MCF 10A (cell line): Measurements from ENCODE around the gene EXOC4. TPM values are rescaled to one million over a fixed set of nuclear protein-coding genes. Genes with fewer than 3 reads are reported as not detected.
A peak's percentile ranks its signal among the peaks of the same experiment; 100 is the strongest.

Source experiments
- BruUV-seq: library from RNA; stranded (reverse); fragments of 400-500 nt; replicated peaks from 2 replicates; lab custom pipeline; 2021; lab: Mats Ljungman, UMichigan
- CTCF ChIA-PET: fragments of 300-600 bp; sonication (Branson Sonifier 250); formaldehyde crosslinking; extraction: SDS; loops from one replicate; lab custom pipeline; 2021; ENCODE audit warnings: antibody characterized with exemption, inconsistent platforms; lab: Yijun Ruan, JAX
- POLR2A ChIA-PET: fragments of 300-600, 350-650 bp; sonication (Branson Sonifier 250); formaldehyde crosslinking; extraction: SDS; loops from one replicate; lab custom pipeline; 2020; ENCODE audit warnings: antibody characterized with exemption, inconsistent platforms; lab: Yijun Ruan, JAX
- DNase-seq: peaks from one replicate; pipeline ENCODE4 v3.0.0-alpha.2; 2018; ENCODE audit not compliant: unreplicated experiment
- H3K27ac Mint-ChIP-seq: one replicate; pipeline ENCODE4 v1.8.0; 2022; ENCODE audit warnings: mild to moderate bottlenecking, low read depth, mixed read lengths; ENCODE audit not compliant: unreplicated experiment
- H3K27me3 Mint-ChIP-seq: one replicate; pipeline ENCODE4 v1.8.0; 2022; ENCODE audit warnings: mixed read lengths; ENCODE audit not compliant: insufficient read depth, unreplicated experiment
- H3K36me3 Mint-ChIP-seq: one replicate; pipeline ENCODE4 v1.8.0; 2022; ENCODE audit warnings: mild to moderate bottlenecking, moderate library complexity, mixed read lengths; ENCODE audit not compliant: insufficient read depth, unreplicated experiment
- H3K4me1 Mint-ChIP-seq: one replicate; pipeline ENCODE4 v1.8.0; 2022; ENCODE audit warnings: mixed read lengths; ENCODE audit not compliant: insufficient read depth, unreplicated experiment
- H3K4me3 Mint-ChIP-seq: one replicate; pipeline ENCODE4 v1.8.0; 2022; ENCODE audit warnings: mild to moderate bottlenecking, moderate library complexity, mixed read lengths; ENCODE audit not compliant: unreplicated experiment
- H3K9me3 Mint-ChIP-seq: one replicate; pipeline ENCODE4 v1.8.0; 2022; ENCODE audit warnings: mixed read lengths; ENCODE audit not compliant: unreplicated experiment
- intact Hi-C: fragments of 100-400 bp; cut with micrococcal nuclease; formaldehyde crosslinking; loops from 2 replicates; pipeline ENCODE4 v1.14.1; 2022
- total RNA-seq: library from RNA; stranded (reverse); gene quantifications from 2 replicates; pipeline ENCODE4 v1.2.3, GENCODE V29; 2022
- TF ChIP-seq, protein P1 (sequence below): fragments of 200-600 bp; IDR thresholded peaks from one replicate; pipeline ENCODE4 v1.8.0; 2022; ENCODE audit warnings: antibody characterized with exemption, mild to moderate bottlenecking; ENCODE audit not compliant: unreplicated experiment

EXOC4 gene
- total RNA-seq, 1 experiment from 2014 or later, result 105 TPM

- H3K27me3 Mint-ChIP-seq, result no peaks in the 10 kb centered on the region
- POLR2A ChIA-PET, result interaction anchor here (1.5 kb wide), 1 partner anchor 9 kb away, joined by 4 read pairs; no protein-coding TSS in a partner anchor
- H3K27ac Mint-ChIP-seq, result no peak overlapping the region
- no peaks in the 10 kb centered on the region for H3K9me3 Mint-ChIP-seq
- intact Hi-C loops, result no loop called here
- TF ChIP-seq, protein P1, sequence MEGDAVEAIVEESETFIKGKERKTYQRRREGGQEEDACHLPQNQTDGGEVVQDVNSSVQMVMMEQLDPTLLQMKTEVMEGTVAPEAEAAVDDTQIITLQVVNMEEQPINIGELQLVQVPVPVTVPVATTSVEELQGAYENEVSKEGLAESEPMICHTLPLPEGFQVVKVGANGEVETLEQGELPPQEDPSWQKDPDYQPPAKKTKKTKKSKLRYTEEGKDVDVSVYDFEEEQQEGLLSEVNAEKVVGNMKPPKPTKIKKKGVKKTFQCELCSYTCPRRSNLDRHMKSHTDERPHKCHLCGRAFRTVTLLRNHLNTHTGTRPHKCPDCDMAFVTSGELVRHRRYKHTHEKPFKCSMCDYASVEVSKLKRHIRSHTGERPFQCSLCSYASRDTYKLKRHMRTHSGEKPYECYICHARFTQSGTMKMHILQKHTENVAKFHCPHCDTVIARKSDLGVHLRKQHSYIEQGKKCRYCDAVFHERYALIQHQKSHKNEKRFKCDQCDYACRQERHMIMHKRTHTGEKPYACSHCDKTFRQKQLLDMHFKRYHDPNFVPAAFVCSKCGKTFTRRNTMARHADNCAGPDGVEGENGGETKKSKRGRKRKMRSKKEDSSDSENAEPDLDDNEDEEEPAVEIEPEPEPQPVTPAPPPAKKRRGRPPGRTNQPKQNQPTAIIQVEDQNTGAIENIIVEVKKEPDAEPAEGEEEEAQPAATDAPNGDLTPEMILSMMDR, result no peak
- no peak for DNase-seq
- no TSS peak for BruUV-seq
- H3K36me3 Mint-ChIP-seq, result peaks cover 9% of the 10 kb centered on the region
- CTCF ChIA-PET, result interaction anchor here (0.6 to 0.8 kb wide), 2 partner anchors 439 to 682 kb away, joined by 3 read pairs; no protein-coding TSS in a partner anchor
- no peaks in the 10 kb centered on the region for H3K4me1 Mint-ChIP-seq
- H3K4me3 Mint-ChIP-seq, result no peak overlapping the region
Measured at GRCh38 chr7:133782470-133782869, 529.6 kb downstream of the EXOC4 start.

GRCh38 chr7:133783276-133783675 lies 530.4 kb downstream of the EXOC4 start:
- no TSS peak for BruUV-seq
- CTCF ChIA-PET, result interaction anchor here (1.0 kb wide), 1 partner anchor 16 kb away, joined by 3 read pairs; no protein-coding TSS in a partner anchor
- H3K27me3 Mint-ChIP-seq, result no peaks in the 10 kb centered on the region
- peaks cover 15% of the 10 kb centered on the region for H3K36me3 Mint-ChIP-seq
- H3K27ac Mint-ChIP-seq, result no peak overlapping the region
- H3K4me3 Mint-ChIP-seq, result no peak overlapping the region
- DNase-seq, result peak; percentile 3
- H3K9me3 Mint-ChIP-seq, result no peaks in the 10 kb centered on the region
- intact Hi-C loops, result no loop called here
- TF ChIP-seq, protein P1, result no peak
- POLR2A ChIA-PET, result no interaction called here
- no peaks in the 10 kb centered on the region for H3K4me1 Mint-ChIP-seq

- Mint-ChIP-seq H3K9me3 (no peaks in the 10 kb centered on the region), H3K4me3 (no peak overlapping the region), H3K36me3 (peaks cover 15% of the 10 kb centered on the region), H3K27me3 (no peaks in the 10 kb centered on the region), H3K4me1 (no peaks in the 10 kb centered on the region), H3K27ac (no peak overlapping the region)
- intact Hi-C loops, result no loop called here
- ChIA-PET POLR2A (no interaction called here), CTCF (interaction anchor here (0.5 to 1.0 kb wide), 3 partner anchors 14 to 679 kb away, joined by 3 to 4 read pairs (median 3); no protein-coding TSS in a partner anchor)
- DNase-seq, result no peak
- BruUV-seq, result no TSS peak
- TF ChIP-seq, protein P1, result no peak
Measured at GRCh38 chr7:133784486-133785001, 531.7 kb downstream of the EXOC4 start.

DNA sequence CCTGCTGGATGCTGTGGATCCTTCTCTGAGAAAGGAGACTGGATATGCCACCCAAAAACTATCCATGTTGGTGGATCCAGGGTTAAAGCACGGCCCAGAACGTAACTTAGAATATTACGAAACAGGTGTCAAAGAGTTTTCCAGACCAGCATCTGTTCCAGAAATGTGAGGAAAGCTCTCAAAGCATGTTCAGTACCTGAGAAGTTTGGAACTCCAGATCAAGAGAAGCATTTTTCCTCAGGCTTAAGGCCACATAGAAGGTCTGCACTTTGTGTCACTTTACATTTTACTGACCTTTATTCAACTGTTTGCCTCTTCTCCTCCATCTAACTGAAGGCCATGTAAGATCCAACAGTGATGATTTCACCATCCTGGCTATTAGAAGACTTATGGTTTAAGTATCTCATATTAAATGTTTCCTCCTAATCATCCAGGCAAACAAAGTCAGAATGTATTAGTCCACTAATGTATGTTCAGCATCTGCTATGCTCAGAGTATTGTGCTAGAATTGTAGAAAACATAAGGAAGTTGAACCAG lies 533.6 kb downstream of the EXOC4 start:
- Mint-ChIP-seq H3K4me3 (no peak overlapping the region), H3K36me3 (peaks cover 7% of the 10 kb centered on the region), H3K4me1 (no peaks in the 10 kb centered on the region), H3K27me3 (no peaks in the 10 kb centered on the region), H3K9me3 (no peaks in the 10 kb centered on the region), H3K27ac (no peak overlapping the region)
- TF ChIP-seq, protein P1, result no peak
- intact Hi-C loops, result no loop called here
- no TSS peak for BruUV-seq
- ChIA-PET CTCF (no interaction called here), POLR2A (no interaction called here)
- DNase-seq, result no peak
